Adrenal gland (tissue), 5 donors: ENCODE results near the gene PLEKHN1.

Experiments used
- CTCF ChIP-seq, 6 experiments: fragments of 450-650 bp in 4 of 6; fragments of 200-600 bp in 2 of 6; sonication (generic) in 1 of 6; IDR thresholded peaks; 1 replicate in 5 of 6; 2 replicates in 1 of 6; pipeline versions ENCODE4 v1.5.1 to v1.8.0; 2016 to 2021; ENCODE audit warnings: antibody characterized with exemption in 6 of 6, mild to moderate bottlenecking in 2 of 6, moderate library complexity in 1 of 6
- POLR2A ChIP-seq, 2 donors: fragments of 450-650 bp; IDR thresholded peaks; one replicate each; pipeline ENCODE4 v1.6.1; 2017; ENCODE audit warnings: antibody characterized with exemption in 2 of 2, mild to moderate bottlenecking in 2 of 2, moderate library complexity in 1 of 2
- donor health status: DM: no; HTN: no; CAD: no.

- no peak for TF ChIP-seq CTCF (IDR thresholded peaks at IDR 0.05)
- no peak for TF ChIP-seq POLR2A (IDR thresholded peaks at IDR 0.05)
These were observed 7.2 kb upstream of the PLEKHN1 start, which contains the start of gene NOC2L for GRCh38 chr1:958823-959730.
